ENCODE results near the gene OR2D2. TPM values are rescaled to one million over a fixed set of nuclear protein-coding genes. Genes with fewer than 3 reads are reported as not detected.

Gene OR2D2
- total and polyA plus RNA-seq, 2 experiments from 2014 or later = 0.30 TPM; not detected in 1

GRCh38 chr11:6926208-6927029 is 34.1 kb upstream of the OR2D2 start, which contains the start of gene ZNF215:
TSS of gene ZNF215 (plus strand) at chr11:6926426. CDS start at chr11:6932273, 5,847 bp downstream.
- H3K27me3 ChIP-seq = no peaks in the 10 kb centered on the region
- H2AFZ ChIP-seq = peak within 1 kb of the TSS; percentile 90
- H3K27ac ChIP-seq = peak within 1 kb of the TSS; percentile 78
- H4K20me1 ChIP-seq (ENCODE audit: insufficient read depth, poor library complexity, severe bottlenecking) = no peaks in the 10 kb centered on the region
- TF ChIP-seq CTCF (IDR thresholded peaks at IDR 0.05; ENCODE audit: poor library complexity) (no peak), EZH2 (IDR thresholded peaks at IDR 0.05; ENCODE audit: borderline replicate concordance) (no peak), EZH2phosphoT487 (IDR thresholded peaks at IDR 0.05; ENCODE audit: low read depth, severe bottlenecking, unreplicated experiment) (no peak)
- H3K4me3 ChIP-seq = peak within 1 kb of the TSS; percentile 82
- WGBS (ENCODE audit: low lambda C conversion rate, missing lambda C conversion rate) = 1% methylated on average over 53 of the region's 61 CpGs
- H3K9me3 ChIP-seq (ENCODE audit: low read depth) = no peaks in the 10 kb centered on the region
- H3K9me2 ChIP-seq (replicated peaks; ENCODE audit: insufficient read depth) = no peaks in the 10 kb centered on the region
- peaks cover 9% of the 10 kb centered on the region for H3K4me1 ChIP-seq (ENCODE audit: insufficient read depth)
- H3K79me2 ChIP-seq = no peaks in the 10 kb centered on the region
- peak within 1 kb of the TSS; percentile 92 for H3K4me2 ChIP-seq
- H3K36me3 ChIP-seq (replicated peaks; ENCODE audit: insufficient read depth, low read depth) = no peaks in the 10 kb centered on the region
- peak; percentile 92 for DNase-seq (ENCODE audit: low spot score)

GRCh38 chr11:6925636-6926207 is 33.4 kb upstream of the OR2D2 start:
- no peak for TF ChIP-seq EZH2phosphoT487 (IDR thresholded peaks at IDR 0.05; ENCODE audit: low read depth, severe bottlenecking, unreplicated experiment)
- no peaks in the 10 kb centered on the region for H3K9me3 ChIP-seq (ENCODE audit: low read depth)
- H3K36me3 ChIP-seq (replicated peaks; ENCODE audit: insufficient read depth, low read depth) = no peaks in the 10 kb centered on the region
- H3K27ac ChIP-seq = peak overlapping the region; percentile 78
- no peaks in the 10 kb centered on the region for H3K9me2 ChIP-seq (replicated peaks; ENCODE audit: insufficient read depth)
- peak; percentile 8 for DNase-seq (ENCODE audit: low spot score)
- peaks cover 9% of the 10 kb centered on the region for H3K4me1 ChIP-seq (ENCODE audit: insufficient read depth)
- no peaks in the 10 kb centered on the region for H3K79me2 ChIP-seq
- WGBS (ENCODE audit: low lambda C conversion rate, missing lambda C conversion rate) = 71% methylated on average over 2 of the region's 2 CpGs
- peak overlapping the region; percentile 90 for H2AFZ ChIP-seq
- H3K4me2 ChIP-seq = peak overlapping the region; percentile 92
- no peaks in the 10 kb centered on the region for H4K20me1 ChIP-seq (ENCODE audit: insufficient read depth, poor library complexity, severe bottlenecking)
- H3K27me3 ChIP-seq = no peaks in the 10 kb centered on the region
- peak overlapping the region; percentile 82 for H3K4me3 ChIP-seq

GRCh38 chr11:6925007-6925577 is 32.8 kb upstream of the OR2D2 start:
- no peaks in the 10 kb centered on the region for H3K9me3 ChIP-seq (ENCODE audit: low read depth)
- no peaks in the 10 kb centered on the region for H3K27me3 ChIP-seq
- H2AFZ ChIP-seq = peak overlapping the region; percentile 90
- peaks cover 9% of the 10 kb centered on the region for H3K4me1 ChIP-seq (ENCODE audit: insufficient read depth)
- no peak overlapping the region for H3K4me2 ChIP-seq
- no peaks in the 10 kb centered on the region for H3K9me2 ChIP-seq (replicated peaks; ENCODE audit: insufficient read depth)
- H4K20me1 ChIP-seq (ENCODE audit: insufficient read depth, poor library complexity, severe bottlenecking) = no peaks in the 10 kb centered on the region
- no peak for DNase-seq (ENCODE audit: low spot score)
- H3K36me3 ChIP-seq (replicated peaks; ENCODE audit: insufficient read depth, low read depth) = no peaks in the 10 kb centered on the region
- H3K4me3 ChIP-seq = no peak overlapping the region
- peak overlapping the region; percentile 78 for H3K27ac ChIP-seq
- no peaks in the 10 kb centered on the region for H3K79me2 ChIP-seq
- no peak for TF ChIP-seq EZH2 (IDR thresholded peaks at IDR 0.05; ENCODE audit: borderline replicate concordance)
- TF ChIP-seq EZH2phosphoT487 (IDR thresholded peaks at IDR 0.05; ENCODE audit: low read depth, severe bottlenecking, unreplicated experiment) = no peak
- TF ChIP-seq CTCF (IDR thresholded peaks at IDR 0.05; ENCODE audit: poor library complexity) = no peak

GRCh38 chr11:6920702-6921101 is 28.4 kb upstream of the OR2D2 start, which contains the start of gene OR2D3:
TSS of gene OR2D3 (plus strand) at chr11:6921002. CDS start at chr11:6921002, 0 bp downstream.
- H3K27me3 ChIP-seq = no peaks in the 10 kb centered on the region
- WGBS (ENCODE audit: low lambda C conversion rate, missing lambda C conversion rate) = 94% methylated on average over 1 of the region's 1 CpG
- TF ChIP-seq EZH2phosphoT487 (IDR thresholded peaks at IDR 0.05; ENCODE audit: low read depth, severe bottlenecking, unreplicated experiment) = no peak
- TF ChIP-seq CTCF (IDR thresholded peaks at IDR 0.05; ENCODE audit: poor library complexity) = no peak
- no peak for TF ChIP-seq EZH2 (IDR thresholded peaks at IDR 0.05; ENCODE audit: borderline replicate concordance)
- H4K20me1 ChIP-seq (ENCODE audit: insufficient read depth, poor library complexity, severe bottlenecking) = no peaks in the 10 kb centered on the region
- no peaks in the 10 kb centered on the region for H3K4me1 ChIP-seq (ENCODE audit: insufficient read depth)
- H3K9me2 ChIP-seq (replicated peaks; ENCODE audit: insufficient read depth) = no peaks in the 10 kb centered on the region
- H3K36me3 ChIP-seq (replicated peaks; ENCODE audit: insufficient read depth, low read depth) = no peaks in the 10 kb centered on the region
- no peak within 1 kb of the TSS for H3K27ac ChIP-seq
- no peaks in the 10 kb centered on the region for H3K9me3 ChIP-seq (ENCODE audit: low read depth)
- no peak within 1 kb of the TSS for H2AFZ ChIP-seq
- H3K4me2 ChIP-seq = no peak within 1 kb of the TSS
- H3K4me3 ChIP-seq = no peak within 1 kb of the TSS
- DNase-seq (ENCODE audit: low spot score) = no peak
- H3K79me2 ChIP-seq = no peaks in the 10 kb centered on the region

Data from hepatocyte (in vitro differentiated cells).